GM06990 (cell line): ENCODE results near the gene SLC25A15.

Source experiments
- DNase-seq: peaks from one replicate; pipeline ENCODE4 v3.0.0-alpha.2; 2011; ENCODE audit not compliant: insufficient read length; ENCODE audit errors: extremely low read depth
- H3K27me3 ChIP-seq: replicated peaks from 2 replicates; pipeline ENCODE4 v1.6.0; 2011; ENCODE audit warnings: low read length; ENCODE audit not compliant: control insufficient read depth, insufficient read depth
- H3K36me3 ChIP-seq: 2 replicates; pipeline ENCODE4 v1.5.1; 2011; ENCODE audit warnings: low read length; ENCODE audit not compliant: control insufficient read depth, insufficient read depth
- H3K4me3 ChIP-seq: replicated peaks from 2 replicates; pipeline ENCODE4 v1.5.1; 2011; ENCODE audit warnings: low read depth, mild to moderate bottlenecking, control low read depth, low read length
- CTCF ChIP-seq: IDR thresholded peaks from 2 replicates; pipeline ENCODE4 v1.5.1; 2011; ENCODE audit warnings: low read length, control low read depth, mild to moderate bottlenecking, inconsistent platforms; ENCODE audit not compliant: insufficient read depth, poor library complexity, severe bottlenecking

The SLC25A15 gene

GRCh38 chr13:40799508-40799907 is 10.1 kb downstream of the SLC25A15 start:
- Histone ChIP-seq H3K36me3 (peaks cover 16% of the 10 kb centered on the region), H3K4me3 (no peak overlapping the region), H3K27me3 (no peaks in the 10 kb centered on the region)
- TF ChIP-seq CTCF: no peak
- DNase-seq: no peak

- no peak for TF ChIP-seq CTCF
Measured at GRCh38 chr13:40800559-40800958, 11.1 kb downstream of the SLC25A15 start.

GRCh38 chr13:40801255-40802217 is 12.1 kb downstream of the SLC25A15 start:
- Histone ChIP-seq H3K27me3 (no peaks in the 10 kb centered on the region), H3K36me3 (peaks cover 12% of the 10 kb centered on the region), H3K4me3 (no peak overlapping the region)
- DNase-seq: no peak
- TF ChIP-seq CTCF: no peak

More at GRCh38 chr13:40800559-40800958, 11.1 kb downstream of the SLC25A15 start:
- peaks cover 12% of the 10 kb centered on the region for H3K36me3 ChIP-seq
- no peak for DNase-seq
- H3K4me3 ChIP-seq: no peak overlapping the region
- no peaks in the 10 kb centered on the region for H3K27me3 ChIP-seq

- no peak for TF ChIP-seq CTCF
- H3K27me3 ChIP-seq: no peaks in the 10 kb centered on the region
- no peak overlapping the region for H3K4me3 ChIP-seq
- DNase-seq: no peak
- H3K36me3 ChIP-seq: peaks cover 12% of the 10 kb centered on the region
Measured at GRCh38 chr13:40803316-40803715, 13.9 kb downstream of the SLC25A15 start.

GRCh38 chr13:40806241-40806640 is 16.8 kb downstream of the SLC25A15 start:
- no peak for DNase-seq
- TF ChIP-seq CTCF: no peak
- Histone ChIP-seq H3K27me3 (no peaks in the 10 kb centered on the region), H3K36me3 (no peaks in the 10 kb centered on the region; the same call in none of the 2 replicates), H3K4me3 (no peak overlapping the region)
